Fibroblast of skin of abdomen (primary cell): ENCODE results near the gene LILRA1.
"Not testable (repeated sequence)": the region's sequence is repeated elsewhere in the genome, so short reads cannot be mapped to it uniquely, and the experiment has no call there.

Experiments
- DNase-seq: peaks from one replicate; pipeline ENCODE4 v3.0.0-alpha.2; 2013

Gene LILRA1

DNA sequence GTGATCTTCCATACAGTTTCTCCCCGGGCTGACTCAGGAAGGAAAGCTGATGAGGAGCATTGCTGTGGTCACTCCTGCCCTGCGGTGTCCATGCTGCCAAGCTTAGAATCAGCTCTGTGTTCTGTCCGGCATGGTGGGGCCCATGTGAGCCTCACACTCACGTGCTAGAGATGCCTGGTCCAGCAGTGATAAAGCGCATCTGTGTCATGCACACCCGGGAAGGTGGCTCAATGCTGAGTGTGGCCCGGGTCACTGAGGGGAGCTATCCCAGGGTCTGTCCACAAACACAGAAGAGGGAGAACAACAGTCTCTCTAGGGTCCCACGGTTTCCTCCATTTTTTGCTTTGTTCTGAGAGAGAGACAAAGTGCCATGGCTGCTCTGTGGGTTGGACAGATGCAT is 33.3 kb downstream of the LILRA1 start:
- no peak for DNase-seq

DNA sequence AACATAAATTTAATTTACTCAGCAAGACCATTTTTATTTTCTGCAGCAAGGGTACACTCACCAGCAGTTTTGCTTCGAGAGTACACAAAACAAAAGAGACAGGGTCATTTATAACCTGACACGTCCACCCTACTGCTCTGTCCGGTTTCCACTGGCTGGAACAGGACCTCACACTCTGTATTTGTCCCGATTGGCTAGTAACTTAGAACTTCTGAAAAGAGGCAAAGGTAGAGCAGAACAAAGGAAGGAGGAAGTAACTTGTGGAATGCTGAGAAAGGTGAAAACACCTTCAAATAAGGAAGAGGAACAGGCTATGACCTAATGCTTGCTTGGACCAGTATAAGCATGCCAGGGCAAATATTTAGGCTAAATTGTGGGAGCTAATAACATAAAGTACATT is 34.5 kb downstream of the LILRA1 start:
- DNase-seq: not testable (repeated sequence)

DNA sequence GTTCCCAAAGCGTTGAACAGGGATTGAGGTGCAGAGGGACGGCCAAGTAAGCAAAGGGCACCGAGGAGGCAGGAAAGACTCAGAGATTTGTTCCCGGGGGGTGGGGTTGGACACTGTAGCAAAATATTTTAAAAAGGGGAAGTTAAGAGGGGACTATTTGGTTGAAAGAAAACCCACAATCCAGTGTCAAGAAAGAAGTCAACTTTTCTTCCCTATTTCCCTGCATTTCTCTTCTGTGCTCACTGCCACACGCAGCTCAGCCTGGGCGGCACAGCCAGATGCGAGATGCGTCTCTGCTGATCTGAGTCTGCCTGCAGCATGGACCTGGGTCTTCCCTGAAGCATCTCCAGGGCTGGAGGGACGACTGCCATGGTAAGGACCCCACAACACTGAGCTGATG is 36.8 kb downstream of the LILRA1 start, which contains the start of gene LILRB1:
LILRB1 (plus strand) TSS at position 223 of the 400 bp plus-strand sequence. CDS start 590 bp downstream, outside the sequence.
- not testable (repeated sequence) for DNase-seq

DNA sequence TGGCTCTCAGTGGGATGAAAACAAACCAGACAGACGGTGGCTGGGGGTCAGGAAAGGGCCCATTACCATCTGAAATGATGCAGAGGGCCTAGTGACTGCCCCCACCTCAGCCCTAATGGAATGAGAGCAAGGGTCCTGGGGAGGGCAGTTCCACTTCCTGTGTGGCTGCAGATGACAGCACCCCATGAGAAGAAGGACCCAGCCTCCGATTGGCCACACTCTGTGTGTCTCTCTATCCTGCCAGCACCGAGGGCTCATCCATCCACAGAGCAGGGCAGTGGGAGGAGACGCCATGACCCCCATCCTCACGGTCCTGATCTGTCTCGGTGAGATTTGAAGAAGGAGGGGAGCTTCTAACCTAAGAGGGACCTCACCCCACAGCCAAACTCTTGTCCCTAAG is 37.4 kb downstream of the LILRA1 start:
- DNase-seq: no peak

DNA sequence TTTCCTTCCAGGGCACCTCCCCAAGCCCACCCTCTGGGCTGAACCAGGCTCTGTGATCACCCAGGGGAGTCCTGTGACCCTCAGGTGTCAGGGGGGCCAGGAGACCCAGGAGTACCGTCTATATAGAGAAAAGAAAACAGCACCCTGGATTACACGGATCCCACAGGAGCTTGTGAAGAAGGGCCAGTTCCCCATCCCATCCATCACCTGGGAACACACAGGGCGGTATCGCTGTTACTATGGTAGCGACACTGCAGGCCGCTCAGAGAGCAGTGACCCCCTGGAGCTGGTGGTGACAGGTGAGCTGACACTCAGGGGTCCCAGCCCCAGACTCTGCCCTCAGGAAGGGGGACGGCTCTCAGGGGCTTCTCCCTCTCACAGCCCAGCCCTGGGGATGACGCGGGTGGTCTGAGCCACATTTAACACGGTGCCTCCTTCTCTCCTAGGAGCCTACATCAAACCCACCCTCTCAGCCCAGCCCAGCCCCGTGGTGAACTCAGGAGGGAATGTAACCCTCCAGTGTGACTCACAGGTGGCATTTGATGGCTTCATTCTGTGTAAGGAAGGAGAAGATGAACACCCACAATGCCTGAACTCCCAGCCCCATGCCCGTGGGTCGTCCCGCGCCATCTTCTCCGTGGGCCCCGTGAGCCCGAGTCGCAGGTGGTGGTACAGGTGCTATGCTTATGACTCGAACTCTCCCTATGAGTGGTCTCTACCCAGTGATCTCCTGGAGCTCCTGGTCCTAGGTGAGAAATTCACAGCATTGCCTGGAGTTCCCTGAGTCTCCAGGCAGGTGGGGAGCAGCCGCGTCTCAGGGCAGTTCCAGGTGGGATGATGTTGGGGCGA is 38.3 kb downstream of the LILRA1 start:
- not testable (repeated sequence) for DNase-seq

DNA sequence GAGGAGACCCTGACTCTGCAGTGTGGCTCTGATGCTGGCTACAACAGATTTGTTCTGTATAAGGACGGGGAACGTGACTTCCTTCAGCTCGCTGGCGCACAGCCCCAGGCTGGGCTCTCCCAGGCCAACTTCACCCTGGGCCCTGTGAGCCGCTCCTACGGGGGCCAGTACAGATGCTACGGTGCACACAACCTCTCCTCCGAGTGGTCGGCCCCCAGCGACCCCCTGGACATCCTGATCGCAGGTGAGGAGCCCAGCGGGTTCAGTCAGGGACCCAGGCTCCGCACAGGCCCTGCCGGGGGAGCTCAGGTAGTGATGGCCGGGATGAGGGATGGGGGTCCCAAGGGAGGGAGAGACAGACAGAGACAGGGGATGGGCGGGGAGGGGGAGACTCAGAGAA is 39.1 kb downstream of the LILRA1 start:
- not testable (repeated sequence) for DNase-seq

DNA sequence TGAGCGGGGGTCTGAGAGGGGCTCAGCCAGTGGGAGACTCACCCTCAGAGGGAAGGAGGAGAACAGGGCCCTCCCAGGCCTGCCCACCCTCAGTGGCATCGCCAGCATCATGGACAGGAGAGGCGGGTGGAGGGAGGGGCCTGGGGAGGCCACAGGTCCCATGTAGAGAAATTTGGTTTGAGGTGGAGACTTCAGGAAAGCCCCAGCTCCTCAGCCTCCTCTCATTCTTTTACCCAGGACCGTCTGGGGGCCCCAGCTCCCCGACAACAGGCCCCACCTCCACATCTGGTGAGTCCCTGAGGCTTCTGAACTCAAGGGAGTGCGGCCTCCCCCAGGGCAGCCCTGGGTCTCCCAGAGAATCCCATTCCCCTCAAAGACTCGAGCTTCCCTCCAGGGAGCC is 40.0 kb downstream of the LILRA1 start:
- DNase-seq: no peak

DNA sequence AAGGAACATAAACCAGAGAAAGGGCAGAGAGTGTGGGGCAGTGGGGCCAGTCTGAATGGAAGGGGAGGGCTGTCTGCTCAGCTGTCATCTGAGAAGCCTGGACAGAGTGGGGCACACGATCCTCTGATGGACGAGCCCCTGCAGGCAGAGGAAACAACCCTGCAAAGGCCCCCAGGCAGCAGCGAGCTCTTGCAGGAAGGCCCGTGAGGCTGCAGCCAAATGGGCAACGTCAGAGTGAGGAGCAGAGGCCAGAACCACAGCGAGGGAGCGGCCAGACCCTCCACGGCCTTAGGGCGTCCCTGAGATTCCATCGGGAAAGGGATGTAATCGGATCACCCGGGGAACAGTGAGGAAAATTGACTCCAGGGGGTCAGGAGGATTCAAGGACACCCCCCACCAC is 42.6 kb downstream of the LILRA1 start:
- DNase-seq: not testable (repeated sequence)

DNA sequence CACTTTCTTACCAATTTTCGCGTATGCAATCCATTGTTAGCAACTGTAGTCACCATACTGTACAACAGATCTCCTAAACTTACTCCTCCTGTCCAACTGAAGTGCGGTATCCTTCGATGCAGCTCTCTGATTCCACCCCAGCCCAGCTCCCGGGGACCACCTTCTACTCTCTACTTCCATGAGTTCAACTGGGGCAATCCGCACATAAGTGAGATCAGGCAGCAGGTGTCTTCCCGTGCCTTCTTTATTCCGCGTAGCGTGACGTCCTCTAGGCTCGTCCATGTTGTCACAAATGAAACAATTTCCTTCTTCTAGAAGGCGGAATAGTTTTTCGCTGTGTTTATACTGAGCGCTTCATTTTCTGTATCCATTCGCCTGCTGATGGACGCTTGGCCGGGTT is 45.3 kb downstream of the LILRA1 start:
- DNase-seq: no peak

DNA sequence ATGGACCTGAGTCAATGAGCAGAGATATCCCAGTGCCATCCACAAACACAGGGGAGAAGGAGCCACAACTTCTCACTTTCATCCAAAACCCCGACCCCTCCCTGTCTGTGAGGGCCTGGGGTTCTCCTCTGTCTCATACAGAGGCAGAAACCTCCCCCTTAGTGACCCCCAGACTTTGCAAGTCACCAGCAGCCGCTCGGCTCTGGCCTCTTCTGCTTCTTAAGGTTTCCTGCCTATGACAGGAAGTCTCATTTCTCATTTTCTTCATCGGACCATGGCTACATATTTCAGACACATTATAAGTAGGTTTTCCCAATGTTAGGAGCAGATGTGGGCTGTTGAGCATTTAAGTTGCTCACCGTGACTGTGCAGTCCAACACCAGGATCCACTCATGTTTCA is 49.5 kb downstream of the LILRA1 start:
- DNase-seq: not testable (repeated sequence)

DNA sequence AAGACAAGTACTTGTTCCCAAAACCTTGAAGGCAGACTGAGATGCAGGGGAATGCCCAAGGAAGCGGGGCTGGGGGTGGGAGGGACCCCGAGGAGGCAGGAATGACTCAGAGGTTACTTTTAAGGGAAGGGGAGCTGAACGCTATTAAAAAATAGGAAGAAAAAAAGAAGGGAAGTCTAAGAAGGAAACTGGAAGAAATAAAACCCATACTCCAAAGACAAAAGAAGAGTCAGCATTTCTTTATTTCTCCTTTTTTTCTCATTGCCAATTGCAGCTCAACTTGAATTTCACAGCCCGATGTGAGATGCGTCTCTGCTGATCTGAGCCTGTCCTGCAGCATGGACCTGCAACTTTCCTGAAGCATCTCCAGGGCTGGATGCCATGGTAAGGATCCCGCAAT is 50.2 kb downstream of the LILRA1 start:
- not testable (repeated sequence) for DNase-seq

DNA sequence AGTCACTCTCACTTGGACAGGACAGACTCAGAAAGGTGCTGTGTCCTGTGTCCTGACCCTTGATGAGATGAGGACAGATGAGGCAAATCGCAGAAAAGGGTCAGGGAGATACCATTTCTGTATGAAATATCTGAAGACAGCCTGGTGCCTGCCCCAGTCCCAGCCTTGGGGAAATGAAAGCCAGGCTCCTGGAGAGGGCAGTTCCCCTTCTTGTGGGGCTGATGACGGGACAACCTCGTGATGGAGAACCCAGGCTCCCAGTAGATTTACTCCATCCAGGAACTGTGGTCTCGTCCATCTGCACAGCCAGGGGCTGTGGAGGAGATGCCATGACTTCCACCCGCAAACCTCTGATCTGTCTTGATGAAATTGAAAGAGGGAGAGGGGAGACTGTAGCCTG is 50.6 kb downstream of the LILRA1 start:
- DNase-seq: no peak

DNA sequence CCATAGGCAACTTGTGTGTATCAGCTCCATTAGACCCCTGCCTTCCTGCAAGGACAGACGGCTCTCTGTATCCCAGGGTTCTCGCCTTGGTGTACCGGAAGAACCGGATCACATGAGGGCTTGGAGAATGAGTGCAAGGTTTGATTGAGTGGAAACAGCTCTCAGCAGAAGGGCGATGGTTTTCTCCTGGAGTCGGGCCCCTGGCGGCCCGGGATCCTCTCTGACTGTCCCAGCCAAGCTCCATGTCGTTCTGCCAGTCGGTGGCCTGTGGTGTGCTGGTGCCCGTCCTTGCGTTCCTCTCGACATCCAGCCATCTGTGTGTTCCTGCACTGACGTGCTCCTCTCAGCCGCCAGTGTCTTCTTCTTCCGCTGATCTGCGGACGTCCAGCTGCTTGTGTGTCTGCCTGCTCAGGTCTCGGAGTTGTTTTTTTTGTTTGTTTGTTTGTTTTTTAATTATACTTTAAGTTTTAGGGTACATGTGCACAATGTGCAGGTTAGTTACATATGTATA is 53.0 kb downstream of the LILRA1 start:
- DNase-seq: no peak

DNA sequence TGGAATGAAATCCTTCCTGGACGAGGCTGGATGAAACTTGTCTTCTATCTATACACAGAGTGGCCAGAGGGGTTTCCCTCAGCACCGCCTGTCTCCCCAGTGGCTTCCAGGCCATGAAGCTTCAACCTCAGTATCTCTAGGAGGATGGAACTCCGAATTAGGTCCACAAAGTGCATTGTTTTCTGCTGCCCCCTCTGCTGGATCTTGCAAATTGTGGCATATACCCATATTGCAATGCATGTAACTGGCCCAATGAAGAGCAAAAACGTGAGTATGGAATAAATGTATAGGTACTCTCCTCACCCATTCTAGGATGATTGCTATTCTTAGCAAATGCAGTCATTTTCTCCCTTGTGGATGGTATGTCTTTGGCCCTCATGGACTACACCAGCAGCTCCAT is 54.7 kb downstream of the LILRA1 start:
- DNase-seq: no peak

DNA sequence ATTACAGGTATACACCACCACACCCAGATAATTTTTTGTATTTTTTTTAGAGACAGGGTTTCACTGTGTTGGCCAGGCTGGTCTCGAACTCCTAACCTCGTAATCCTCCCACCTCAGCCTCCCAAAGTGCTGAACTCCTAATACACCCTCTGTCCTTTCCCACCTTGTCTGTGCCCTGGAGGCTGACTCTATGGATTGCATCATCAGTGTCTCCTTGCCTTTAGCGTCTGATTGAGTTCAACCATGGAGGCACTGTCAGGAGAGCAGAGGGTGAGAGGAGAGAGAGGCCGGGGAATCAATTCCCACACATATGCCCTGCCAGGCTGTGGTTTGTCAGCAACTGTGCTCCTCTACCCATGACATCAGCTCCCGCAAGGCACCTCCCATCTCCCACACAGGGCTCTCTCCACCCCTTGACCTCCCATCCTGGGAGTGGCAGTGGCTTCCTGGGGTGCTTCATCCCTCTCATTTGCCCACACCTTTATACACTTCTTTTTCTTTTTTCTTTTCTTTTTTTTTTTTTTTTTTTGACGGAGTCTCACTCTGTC is 56.8 kb downstream of the LILRA1 start:
- DNase-seq: no peak
